Naive thymus-derived CD8-positive, alpha-beta T cell (primary cell): ENCODE measurements around the gene EPDR1. TPM values are rescaled to one million over a fixed set of nuclear protein-coding genes. Genes with fewer than 3 reads are reported as not detected.

Experiments
- ATAC-seq, 2 donors: fragments of 150-1000 bp; cut with Tn5 transposase in 1 of 2; sonication (Bioruptor Pico), chemical (Tn5 transposase) in 1 of 2; 1 replicate in 1 of 2; 2 replicates in 1 of 2; pipeline ENCODE4 v1.10.0; 2021; ENCODE audit warnings: mild to moderate bottlenecking in 2 of 2, moderate library complexity in 2 of 2
- POLR2A ChIA-PET: fragments of 350-600 bp; sonication (Branson Sonifier 250); formaldehyde crosslinking; loops from one replicate; lab custom pipeline; 2021; ENCODE audit warnings: antibody characterized with exemption; lab: Charles Lee
- DNase-seq, 10 donors: peaks; one replicate each; pipeline versions ENCODE4 v3.0.0 to v3.0.0-alpha.2; 2020 to 2022
- H3K27ac Mint-ChIP-seq, 10 donors: one replicate each; pipeline ENCODE4 v1.8.0; 2020 to 2022; ENCODE audit warnings: mild to moderate bottlenecking in 10 of 10, mixed read lengths in 10 of 10, moderate library complexity in 4 of 10, inconsistent platforms in 1 of 10
- H3K27me3 Mint-ChIP-seq, 5 donors: one replicate each; pipeline ENCODE4 v1.8.0; 2021 to 2022; ENCODE audit warnings: mixed read lengths in 5 of 5
- H3K36me3 Mint-ChIP-seq, 3 donors: one replicate each; pipeline ENCODE4 v1.8.0; 2020 to 2022; ENCODE audit warnings: mixed read lengths in 3 of 3, mild to moderate bottlenecking in 2 of 3, inconsistent platforms in 1 of 3
- H3K4me1 Mint-ChIP-seq, 4 donors: one replicate each; pipeline ENCODE4 v1.8.0; 2021 to 2022; ENCODE audit warnings: mixed read lengths in 4 of 4
- H3K4me3 Mint-ChIP-seq, 10 donors: one replicate each; pipeline ENCODE4 v1.8.0; 2020 to 2022; ENCODE audit warnings: mild to moderate bottlenecking in 10 of 10, mixed read lengths in 10 of 10, moderate library complexity in 6 of 10, inconsistent platforms in 1 of 10
- H3K9me3 Mint-ChIP-seq, 9 donors: one replicate each; pipeline ENCODE4 v1.8.0; 2020 to 2022; ENCODE audit warnings: mixed read lengths in 9 of 9, mild to moderate bottlenecking in 3 of 9, inconsistent platforms in 1 of 9, moderate library complexity in 1 of 9
- polyA plus RNA-seq, 3 donors: library from polyadenylated mRNA; unstranded; fragments of 300-500 nt; fragmentation: Illumina TruSeq; gene quantifications; one replicate each; pipeline ENCODE4 v1.2.3, GENCODE V29; 2021
- total RNA-seq, 8 experiments: library from RNA in 2 of 8; stranded (reverse) in 2 of 8; gene quantifications; one replicate each; pipeline ENCODE4 v1.2.3 and lab custom pipeline; 2021 to 2026

The EPDR1 gene
- total and polyA plus RNA-seq, 5 experiments from 2014 or later, result 0.71 to 3.9 (median 1.6) TPM

DNA sequence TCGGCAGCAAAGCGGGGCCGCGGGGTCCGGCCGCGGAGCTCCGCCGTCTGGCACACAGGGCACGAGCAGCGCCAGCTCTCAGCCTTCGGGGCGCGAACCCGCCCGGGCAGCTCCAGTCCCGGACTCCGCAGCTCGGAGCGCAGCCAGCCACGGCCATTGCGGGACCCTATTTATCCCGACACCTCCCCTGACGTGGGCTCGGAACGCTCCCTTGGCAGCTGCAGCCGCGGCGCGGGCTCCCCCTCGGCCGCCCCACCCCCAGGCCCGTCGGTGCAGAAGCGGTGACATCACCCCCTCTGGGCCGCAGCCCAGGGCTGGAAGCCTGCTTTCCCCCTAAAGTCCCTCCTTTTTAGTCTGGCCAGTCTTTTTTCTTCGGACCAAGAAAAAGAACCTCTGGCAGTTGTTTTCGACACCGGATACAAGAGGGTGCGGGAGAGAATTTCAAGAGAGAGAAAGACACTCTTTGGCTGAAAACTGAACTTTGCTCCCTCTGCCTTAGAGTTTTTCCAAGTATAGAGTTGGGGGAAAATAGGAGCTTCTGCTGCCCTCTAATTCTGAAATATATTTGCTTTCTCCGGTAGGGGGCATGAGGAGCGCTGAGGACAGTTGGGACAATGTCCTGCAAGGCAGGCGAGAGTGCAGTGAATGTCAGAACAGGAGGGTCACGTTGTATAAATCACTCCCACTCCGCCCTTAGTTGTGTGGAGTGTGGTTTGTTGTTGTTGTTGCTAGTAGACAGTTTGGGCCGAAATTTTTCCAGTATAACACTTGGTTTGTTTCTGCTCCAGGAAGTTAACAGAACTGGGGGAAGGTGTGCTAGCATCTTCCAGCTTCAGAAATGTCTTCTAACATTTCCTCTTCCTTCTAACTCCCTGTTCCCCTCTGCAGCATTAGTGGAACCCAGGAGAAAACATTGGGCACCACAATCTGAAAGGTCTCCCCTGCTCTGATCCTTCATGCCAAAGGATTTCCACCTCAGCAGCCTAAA is 3.5 kb upstream of the EPDR1 start, which contains the start of gene SFRP4:
SFRP4 (minus strand) TSS at position 145 of the 988 bp plus-strand sequence. CDS start 280 bp downstream, outside the sequence.
- H3K27ac Mint-ChIP-seq, result no peak within 1 kb of the TSS
- H3K4me3 Mint-ChIP-seq, result peak within 1 kb of the TSS in 8 of 10 donors; percentile 4 to 64 (median 39)
- no peaks in the 10 kb centered on the region for H3K9me3 Mint-ChIP-seq
- peaks cover 37 to 79% (median 58%) of the 10 kb centered on the region in 5 donors for H3K27me3 Mint-ChIP-seq
- DNase-seq, result no peak
- no peaks in the 10 kb centered on the region for H3K36me3 Mint-ChIP-seq
- peaks cover 10 to 37% (median 24%) of the 10 kb centered on the region in 4 donors for H3K4me1 Mint-ChIP-seq
- no peak for ATAC-seq
- POLR2A ChIA-PET, result no interaction called here

DNA sequence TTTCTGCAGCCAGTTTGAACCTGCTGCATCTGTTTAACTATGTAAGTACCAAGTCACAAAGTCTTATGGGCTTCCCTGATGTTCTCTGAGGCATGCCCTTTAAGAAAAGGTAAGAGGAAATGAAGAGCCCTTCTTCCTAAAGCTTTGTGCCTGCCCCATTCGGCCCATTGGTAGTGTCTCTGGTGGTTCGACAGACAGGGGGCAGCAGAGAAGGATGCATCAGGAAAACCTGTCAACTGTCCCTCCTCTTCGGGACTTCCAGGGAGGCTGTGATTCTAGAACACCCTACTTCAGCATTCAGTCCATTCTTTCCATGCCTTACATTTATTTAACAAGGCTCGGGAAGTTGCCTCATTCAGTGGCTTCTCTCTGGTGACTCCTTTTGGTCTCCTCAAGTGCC is 1.9 kb upstream of the EPDR1 start:
- Mint-ChIP-seq H3K27me3 (peaks cover 39 to 82% (median 63%) of the 10 kb centered on the region in 5 donors), H3K27ac (no peak overlapping the region), H3K36me3 (peaks cover 0 to 6% (median 0%) of the 10 kb centered on the region in 3 donors), H3K4me3 (no peak overlapping the region), H3K9me3 (peaks cover 0 to 5% (median 0%) of the 10 kb centered on the region in 9 donors), H3K4me1 (peaks cover 10 to 37% (median 25%) of the 10 kb centered on the region in 4 donors)
- no peak for ATAC-seq
- POLR2A ChIA-PET, result no interaction called here
- no peak for DNase-seq

DNA sequence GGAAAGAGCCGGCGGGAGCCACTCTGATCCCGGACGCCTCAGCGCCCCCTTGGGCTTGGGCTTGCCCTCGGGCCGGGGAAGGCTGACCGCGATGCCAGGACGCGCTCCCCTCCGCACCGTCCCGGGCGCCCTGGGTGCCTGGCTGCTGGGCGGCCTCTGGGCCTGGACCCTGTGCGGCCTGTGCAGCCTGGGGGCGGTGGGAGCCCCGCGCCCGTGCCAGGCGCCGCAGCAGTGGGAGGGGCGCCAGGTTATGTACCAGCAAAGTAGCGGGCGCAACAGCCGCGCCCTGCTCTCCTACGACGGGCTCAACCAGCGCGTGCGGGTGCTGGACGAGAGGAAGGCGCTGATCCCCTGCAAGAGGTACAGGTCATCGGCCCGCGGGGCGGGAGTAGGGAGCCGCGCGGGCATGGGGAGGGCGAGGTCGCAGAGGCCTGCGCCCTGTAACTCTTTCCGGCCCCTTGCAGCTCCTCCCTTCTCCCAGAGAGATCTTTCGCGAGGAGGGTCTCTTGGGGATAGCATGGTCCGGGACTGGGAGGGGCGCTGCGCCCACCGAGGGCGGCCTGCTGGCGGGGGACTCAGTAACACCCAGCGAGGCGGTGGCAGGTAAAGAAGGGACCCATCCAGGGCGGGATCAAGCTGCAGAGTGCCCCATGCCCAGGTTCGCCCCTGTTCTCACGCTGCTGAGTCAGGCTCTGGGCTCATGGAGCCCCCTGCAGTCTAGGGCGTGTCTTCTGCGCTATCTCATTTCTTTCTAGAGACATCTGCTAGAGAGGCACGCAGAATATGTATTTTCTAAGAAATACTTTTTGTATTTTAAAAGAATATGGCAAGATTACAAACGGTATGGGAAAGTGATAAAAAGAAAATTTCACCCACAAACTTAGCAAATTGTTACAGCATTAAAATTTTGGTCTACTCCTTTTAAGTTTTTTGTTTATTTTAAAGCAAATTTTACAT is 687 bp downstream of the EPDR1 start:
- POLR2A ChIA-PET, result no interaction called here
- H3K27me3 Mint-ChIP-seq, result peaks cover 33 to 61% (median 47%) of the 10 kb centered on the region in 5 donors
- DNase-seq, result peak in 3 of 10 donors; percentile 4 to 31 (median 21)

DNA sequence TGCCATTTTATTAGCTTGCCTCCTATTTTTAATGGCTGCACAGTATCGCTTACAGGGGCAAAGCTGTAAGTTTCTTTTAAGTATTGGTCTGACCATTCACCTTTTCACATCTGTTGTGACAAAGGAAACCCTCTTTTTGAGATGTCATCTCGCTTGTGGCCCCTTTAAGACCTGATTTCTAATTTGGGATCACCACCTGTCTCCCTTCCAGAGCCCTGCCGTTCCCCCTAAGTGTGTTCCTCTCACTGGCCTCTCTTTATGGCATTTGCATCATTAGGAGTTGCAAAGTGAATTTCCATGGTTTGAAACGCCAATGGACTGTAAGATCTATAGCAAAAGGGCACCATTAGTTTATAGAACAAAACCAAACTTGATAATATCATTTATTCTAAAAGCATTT is 1.4 kb downstream of the EPDR1 start:
- no peak for ATAC-seq
- H3K27me3 Mint-ChIP-seq, result peaks cover 33 to 61% (median 45%) of the 10 kb centered on the region in 5 donors
- no peak overlapping the region for H3K27ac Mint-ChIP-seq
- no peak for DNase-seq
- peaks cover 0 to 18% (median 7%) of the 10 kb centered on the region in 9 donors for H3K9me3 Mint-ChIP-seq
- POLR2A ChIA-PET, result no interaction called here
- peak overlapping the region in 8 of 10 donors; percentile 25 to 80 (median 60) for H3K4me3 Mint-ChIP-seq
- H3K4me1 Mint-ChIP-seq, result peaks cover 9 to 22% (median 19%) of the 10 kb centered on the region in 4 donors
- peaks cover 0 to 10% (median 6%) of the 10 kb centered on the region in 3 donors for H3K36me3 Mint-ChIP-seq

More for the DNA sequence above, 687 bp downstream of the EPDR1 start:
- H3K27ac Mint-ChIP-seq, result peak overlapping the region in 1 of 10 donors; percentile 35
- H3K36me3 Mint-ChIP-seq, result peaks cover 0 to 8% (median 6%) of the 10 kb centered on the region in 3 donors
- H3K9me3 Mint-ChIP-seq, result peaks cover 0 to 13% (median 5%) of the 10 kb centered on the region in 9 donors
- H3K4me1 Mint-ChIP-seq, result peaks cover 9 to 27% (median 22%) of the 10 kb centered on the region in 4 donors
- H3K4me3 Mint-ChIP-seq, result peak overlapping the region; percentile 77 to 88 (median 86)
- ATAC-seq, result peak; percentile 58 to 65

DNA sequence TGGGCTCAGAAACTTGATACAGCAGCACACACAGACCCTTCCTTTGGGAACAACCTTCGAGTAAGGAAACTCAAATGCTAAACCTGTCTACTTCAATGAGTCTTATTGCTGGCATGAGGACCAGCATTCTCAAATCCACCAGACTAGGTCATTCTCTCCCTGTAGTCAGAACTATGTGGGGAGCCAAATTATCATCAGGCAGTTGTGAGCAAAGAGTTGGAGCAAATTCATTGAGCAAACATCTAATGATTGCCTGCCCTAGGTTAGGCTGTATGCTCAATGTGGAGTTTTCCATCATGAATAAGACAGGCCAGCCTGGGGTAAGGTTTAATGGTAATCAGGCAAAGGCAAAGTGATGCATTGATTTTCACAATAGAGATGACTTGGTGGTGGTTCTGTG is 3.6 kb downstream of the EPDR1 start:
- H3K27me3 Mint-ChIP-seq, result peaks cover 27 to 42% (median 35%) of the 10 kb centered on the region in 5 donors
- peaks cover 0 to 18% (median 7%) of the 10 kb centered on the region in 9 donors for H3K9me3 Mint-ChIP-seq
- DNase-seq, result no peak

DNA sequence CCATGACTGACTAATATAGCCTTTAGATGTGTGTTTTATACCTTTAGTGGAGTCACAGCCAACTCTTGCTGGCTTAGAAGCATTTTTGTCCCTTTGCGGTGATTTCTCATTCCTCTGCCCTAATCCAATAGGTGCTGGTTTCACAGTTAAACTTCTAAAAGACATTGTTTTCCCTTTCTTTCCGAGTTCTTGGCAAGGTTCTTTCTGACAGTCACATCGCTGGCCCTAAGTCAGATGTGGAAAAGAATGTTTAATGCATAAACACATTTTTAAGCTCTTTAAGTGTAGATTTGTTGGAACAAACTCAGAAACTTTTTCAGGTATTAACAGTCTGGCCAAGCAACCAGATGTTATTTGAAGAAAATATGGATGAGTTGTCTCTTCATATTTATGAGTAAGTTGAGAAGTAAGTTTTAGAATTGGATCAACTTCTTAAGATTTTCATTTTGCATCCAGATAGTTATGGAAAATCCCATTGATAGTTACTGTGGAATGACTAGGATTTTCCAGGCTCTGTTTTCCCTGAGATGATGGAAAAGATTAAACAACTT is 4.1 kb downstream of the EPDR1 start:
- Mint-ChIP-seq H3K9me3 (peaks cover 0 to 18% (median 7%) of the 10 kb centered on the region in 9 donors), H3K4me3 (no peak overlapping the region), H3K27me3 (peaks cover 22 to 37% (median 29%) of the 10 kb centered on the region in 5 donors), H3K4me1 (peaks cover 1 to 14% (median 11%) of the 10 kb centered on the region in 4 donors), H3K36me3 (peaks cover 0 to 10% (median 6%) of the 10 kb centered on the region in 3 donors), H3K27ac (no peak overlapping the region)
- DNase-seq, result no peak
- ATAC-seq, result no peak
- POLR2A ChIA-PET, result no interaction called here

More for the DNA sequence above, 3.6 kb downstream of the EPDR1 start:
- POLR2A ChIA-PET, result no interaction called here
- Mint-ChIP-seq H3K27ac (no peak overlapping the region), H3K36me3 (peaks cover 0 to 10% (median 6%) of the 10 kb centered on the region in 3 donors), H3K4me3 (no peak overlapping the region), H3K4me1 (peaks cover 4 to 14% (median 11%) of the 10 kb centered on the region in 4 donors)
- no peak for ATAC-seq

DNA sequence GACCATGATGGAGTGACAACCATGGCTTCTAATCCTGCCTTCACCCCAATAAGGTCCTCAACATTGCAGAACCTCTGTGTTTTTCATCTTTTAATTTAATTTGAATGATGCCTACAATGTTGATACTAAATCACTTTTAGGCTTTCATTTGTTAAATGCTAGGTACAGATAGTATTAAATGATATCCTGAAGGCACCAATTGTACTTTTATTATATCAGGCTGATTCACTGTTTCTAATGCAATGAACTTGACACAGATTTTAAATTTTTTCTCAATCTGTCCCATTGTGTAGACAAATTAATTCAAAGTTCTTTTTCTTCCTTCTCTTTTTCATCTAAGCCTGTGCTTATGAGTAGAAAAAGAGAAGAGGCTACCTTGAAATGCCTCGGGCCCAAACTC is 5.2 kb downstream of the EPDR1 start:
- Mint-ChIP-seq H3K36me3 (peaks cover 0 to 10% (median 6%) of the 10 kb centered on the region in 3 donors), H3K4me3 (no peak overlapping the region), H3K9me3 (peaks cover 0 to 18% (median 7%) of the 10 kb centered on the region in 9 donors), H3K27me3 (peaks cover 13 to 28% (median 20%) of the 10 kb centered on the region in 5 donors), H3K4me1 (peaks cover 1 to 8% (median 5%) of the 10 kb centered on the region in 4 donors), H3K27ac (no peak overlapping the region)
- DNase-seq (no peak), ATAC-seq (no peak)
- POLR2A ChIA-PET, result no interaction called here

DNA sequence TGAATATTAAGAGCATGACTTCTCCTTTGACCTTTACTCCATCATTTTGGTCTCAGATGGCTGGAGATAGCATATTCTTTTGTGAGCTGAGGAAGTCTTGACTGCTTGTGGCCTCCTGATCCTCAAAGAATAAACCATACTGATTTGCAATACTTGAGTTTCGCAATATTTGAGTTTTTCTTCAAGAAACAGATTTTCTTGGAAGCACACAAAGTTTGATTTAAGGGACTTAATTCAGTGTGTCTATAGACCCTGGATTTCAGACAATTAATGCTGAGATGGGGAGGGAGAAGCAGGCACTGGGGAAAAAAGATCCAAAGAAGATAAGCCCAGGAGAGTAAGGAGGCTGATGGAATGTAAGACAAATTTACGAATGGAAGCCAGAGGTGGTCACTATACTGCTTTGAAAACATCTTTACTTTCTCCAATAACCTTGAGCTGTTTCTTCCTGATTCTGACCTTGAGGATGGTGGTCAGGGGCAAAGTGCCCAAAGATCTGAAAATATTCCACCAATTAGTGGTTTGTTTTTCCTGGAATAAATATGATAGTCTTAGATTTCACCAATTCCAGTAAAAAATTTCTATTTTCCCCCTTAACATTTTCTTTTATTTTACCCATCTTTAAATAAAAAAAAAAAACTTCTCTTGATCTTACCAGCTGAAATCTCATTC is 7.5 kb downstream of the EPDR1 start:
- H3K9me3 Mint-ChIP-seq, result peaks cover 0 to 18% (median 7%) of the 10 kb centered on the region in 9 donors
- H3K27me3 Mint-ChIP-seq, result peaks cover 6 to 16% (median 9%) of the 10 kb centered on the region in 5 donors
- no peak overlapping the region for H3K4me3 Mint-ChIP-seq
- POLR2A ChIA-PET, result no interaction called here
- peaks cover 0 to 10% (median 5%) of the 10 kb centered on the region in 3 donors for H3K36me3 Mint-ChIP-seq
- DNase-seq, result no peak
- no peak for ATAC-seq
- no peak overlapping the region for H3K27ac Mint-ChIP-seq
- no peaks in the 10 kb centered on the region for H3K4me1 Mint-ChIP-seq

DNA sequence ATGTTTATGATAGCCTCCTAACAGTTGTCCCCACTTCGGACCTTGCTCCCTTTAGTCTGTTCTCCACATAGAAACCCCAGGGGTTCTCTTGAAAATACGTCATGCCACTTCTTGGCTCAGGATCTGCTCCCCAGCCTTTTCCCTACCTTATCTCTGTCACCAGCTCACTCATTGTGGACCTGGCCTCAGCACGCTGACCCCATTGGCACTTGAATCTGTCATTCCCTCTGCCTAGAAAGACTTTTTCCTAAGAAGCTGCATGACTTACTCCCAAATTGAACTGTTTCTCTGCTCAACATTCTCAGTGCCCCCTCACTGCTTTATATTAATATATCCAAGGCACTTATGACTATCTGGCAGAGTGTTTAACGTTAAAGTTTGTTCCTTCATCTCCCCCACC is 8.4 kb downstream of the EPDR1 start:
- Mint-ChIP-seq H3K27ac (no peak overlapping the region), H3K4me3 (no peak overlapping the region), H3K36me3 (peaks cover 0 to 10% (median 0%) of the 10 kb centered on the region in 3 donors), H3K27me3 (peaks cover 0 to 9% (median 2%) of the 10 kb centered on the region in 5 donors), H3K4me1 (no peaks in the 10 kb centered on the region), H3K9me3 (peaks cover 0 to 12% (median 6%) of the 10 kb centered on the region in 9 donors)
- DNase-seq (no peak), ATAC-seq (no peak)
- POLR2A ChIA-PET, result no interaction called here

DNA sequence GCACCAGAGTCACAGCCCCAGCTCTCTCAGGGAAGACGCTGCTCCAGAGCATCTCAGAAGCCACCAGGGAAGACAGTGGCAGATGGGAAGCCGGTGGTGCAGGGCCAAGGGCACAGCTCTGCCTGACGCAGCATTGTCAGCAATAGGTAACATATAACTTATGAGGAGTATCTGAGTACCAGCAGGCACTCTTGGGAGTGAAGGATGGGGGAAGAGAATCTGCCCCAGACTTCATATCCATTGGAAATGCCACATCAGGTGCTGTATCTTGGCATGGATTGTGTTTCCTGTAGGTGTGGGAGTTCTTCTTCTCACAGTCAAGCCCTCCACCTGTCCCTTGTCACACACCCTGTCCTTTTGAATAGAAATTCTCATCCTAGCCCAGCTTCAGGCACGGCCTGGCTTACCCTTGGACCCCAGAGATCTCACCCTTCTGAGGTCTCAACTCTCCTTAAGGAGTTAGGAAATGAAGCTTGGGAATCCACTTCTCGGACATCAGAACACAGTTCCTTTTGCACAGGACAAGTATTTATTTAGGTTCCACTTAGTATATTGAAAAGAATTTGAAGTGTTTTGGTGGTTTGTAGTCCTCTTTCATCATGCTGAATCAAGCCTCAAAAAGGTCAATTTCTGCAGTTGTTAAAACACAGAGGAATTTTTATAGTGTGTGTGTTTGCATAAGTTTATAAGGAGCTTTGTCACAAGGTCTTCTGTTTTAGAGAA is 9.9 kb downstream of the EPDR1 start:
- no peaks in the 10 kb centered on the region for H3K4me1 Mint-ChIP-seq
- no peak overlapping the region for H3K4me3 Mint-ChIP-seq
- ATAC-seq, result no peak
- no peaks in the 10 kb centered on the region for H3K27me3 Mint-ChIP-seq
- peaks cover 0 to 9% (median 0%) of the 10 kb centered on the region in 9 donors for H3K9me3 Mint-ChIP-seq
- DNase-seq, result no peak
- peaks cover 0 to 7% (median 0%) of the 10 kb centered on the region in 3 donors for H3K36me3 Mint-ChIP-seq
- H3K27ac Mint-ChIP-seq, result no peak overlapping the region
- POLR2A ChIA-PET, result no interaction called here

DNA sequence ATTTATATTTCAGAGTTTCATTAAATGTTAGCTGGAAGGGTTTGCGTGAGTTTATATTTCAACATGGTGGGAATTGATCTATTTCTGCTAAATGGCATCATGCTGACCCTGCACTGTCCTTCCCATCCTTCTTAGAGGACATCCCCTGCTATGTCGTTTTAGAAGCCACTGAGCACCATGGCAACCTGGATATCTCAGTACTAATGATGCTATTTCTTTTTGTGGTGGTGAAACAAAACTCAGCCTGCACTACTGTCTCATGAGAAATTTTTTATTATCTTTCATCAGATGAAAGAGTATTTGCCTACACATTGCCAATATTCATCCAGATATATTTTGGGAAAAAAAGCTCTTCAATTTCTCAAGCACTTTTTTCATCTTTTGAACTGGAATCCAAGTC is 12.1 kb downstream of the EPDR1 start:
- peaks cover 0 to 5% (median 0%) of the 10 kb centered on the region in 3 donors for H3K36me3 Mint-ChIP-seq
- no peak for ATAC-seq
- no peak overlapping the region for H3K27ac Mint-ChIP-seq
- DNase-seq, result no peak
- peaks cover 0 to 15% (median 13%) of the 10 kb centered on the region in 9 donors for H3K9me3 Mint-ChIP-seq
- H3K4me1 Mint-ChIP-seq, result no peaks in the 10 kb centered on the region
- no peaks in the 10 kb centered on the region for H3K27me3 Mint-ChIP-seq
- POLR2A ChIA-PET, result no interaction called here
- H3K4me3 Mint-ChIP-seq, result no peak overlapping the region
